RPMI8226 (cell line): Measurements from ENCODE around the gene LY6G6C.

Experiments used
- DNase-seq: peaks from one replicate; pipeline ENCODE4 v3.0.0-alpha.2; 2015

LY6G6C gene

DNA sequence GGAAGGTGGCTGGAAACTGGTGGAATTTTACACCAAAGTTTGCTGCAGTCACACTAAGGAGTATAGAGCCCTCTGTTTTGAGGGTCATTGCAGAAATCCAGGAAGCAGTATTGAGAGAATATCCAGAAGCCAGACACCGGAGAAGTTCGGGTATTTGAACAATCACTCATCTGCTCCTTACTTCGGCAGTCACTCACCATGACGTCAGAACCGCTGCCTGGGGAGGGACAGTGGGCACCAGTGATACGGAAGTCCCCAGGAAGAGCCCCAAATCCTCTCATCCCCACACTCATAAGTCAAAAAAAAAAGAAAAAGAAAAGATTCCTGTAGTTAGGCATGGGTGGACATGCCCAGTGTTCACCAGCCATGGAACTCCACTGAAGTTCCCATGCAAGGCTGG lies 44.6 kb downstream of the LY6G6C start:
- DNase-seq = no peak

DNA sequence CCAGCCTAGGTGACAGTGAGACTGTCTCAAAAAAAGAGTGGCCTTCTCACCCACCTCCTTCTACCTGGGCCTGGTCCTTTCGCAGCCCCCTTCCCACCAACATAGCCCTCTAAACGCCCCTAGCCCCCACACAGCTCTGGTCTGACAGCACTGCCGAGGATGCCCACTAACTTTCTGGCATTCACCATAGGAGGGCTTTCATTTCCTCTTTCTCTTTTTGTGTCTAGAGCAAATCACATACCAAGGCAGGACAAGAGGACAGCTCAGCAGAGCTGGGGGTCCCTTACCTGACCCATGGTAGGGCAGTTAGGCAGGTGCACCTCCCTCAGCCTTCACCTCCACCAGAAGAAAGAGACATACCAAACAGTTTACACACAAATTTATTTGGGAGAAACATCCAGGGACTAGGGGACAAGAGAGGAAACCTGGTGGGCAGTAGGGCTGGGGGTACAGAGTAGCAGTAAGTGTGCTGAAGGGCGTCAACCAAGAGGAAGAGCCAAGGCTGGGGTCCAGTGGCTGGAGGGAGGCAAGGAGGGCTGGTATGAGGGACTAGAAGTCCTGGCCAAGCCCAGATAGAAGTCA lies 45.1 kb downstream of the LY6G6C start:
- DNase-seq = peak; percentile 34

DNA sequence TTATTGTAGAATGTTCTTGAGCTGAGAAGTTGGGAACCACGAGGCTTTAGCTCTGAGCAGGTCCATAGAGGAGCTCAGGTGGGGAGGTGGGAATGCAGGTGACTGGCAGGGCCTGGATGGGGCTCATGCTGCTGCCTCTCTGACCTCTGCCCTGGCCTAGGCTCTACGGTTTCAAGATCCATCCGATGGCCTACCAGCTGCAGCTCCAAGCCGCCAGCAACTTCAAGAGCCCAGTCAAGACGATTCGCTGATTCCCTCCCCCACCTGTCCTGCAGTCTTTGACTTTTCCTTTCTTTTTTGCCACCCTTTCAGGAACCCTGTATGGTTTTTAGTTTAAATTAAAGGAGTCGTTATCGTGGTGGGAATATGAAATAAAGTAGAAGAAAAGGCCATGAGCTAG lies 51.9 kb downstream of the LY6G6C start, which contains the start of gene LY6G5B:
TSS of gene LY6G5B (plus strand) at position 301 of the 400 bp plus-strand sequence. CDS start 975 bp downstream, outside the sequence.
- DNase-seq = no peak
